LNCAP (cell line): ENCODE results near the gene PAEP.

Source experiments
- TF ChIP-seq, protein P1 (sequence below): fragments of 450-650 bp; IDR thresholded peaks from 2 replicates; pipeline ENCODE4 v1.5.1; 2017; ENCODE audit warnings: mild to moderate bottlenecking

PAEP gene

DNA sequence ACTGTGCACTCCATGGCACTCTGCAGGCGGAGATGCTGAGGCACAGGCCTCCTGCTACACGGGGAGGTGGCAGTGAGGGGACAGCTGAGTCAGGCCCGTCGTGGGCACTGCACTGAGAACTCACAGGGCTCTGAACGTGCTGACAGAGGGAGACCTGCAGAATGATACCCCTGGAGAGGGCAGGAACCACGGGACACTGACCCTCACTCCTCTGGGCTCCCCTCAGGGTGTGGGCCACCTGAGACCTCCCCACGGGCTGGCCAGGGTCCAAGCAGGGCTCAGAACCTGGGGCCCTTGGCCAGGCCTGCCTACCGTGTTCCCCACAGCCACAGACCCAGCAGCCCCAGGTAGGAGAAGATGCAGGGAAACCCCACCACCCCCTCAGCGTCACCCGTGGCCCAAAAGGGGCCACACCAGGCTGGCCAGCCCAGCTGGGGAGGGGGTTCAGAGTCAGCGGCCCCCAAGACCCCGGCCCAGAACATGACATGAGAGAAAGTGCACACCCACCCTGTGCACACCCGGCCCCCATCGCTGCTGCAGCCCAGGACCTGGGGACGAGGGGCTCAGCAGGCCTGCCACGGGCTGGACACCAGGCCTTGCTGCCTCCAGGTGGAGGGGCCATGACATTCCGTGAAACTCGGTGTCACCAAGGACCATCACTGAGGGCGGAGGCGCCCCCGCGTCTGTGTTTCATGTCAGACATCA, 46.9 kb downstream of the PAEP start:
- TF ChIP-seq, protein P1, sequence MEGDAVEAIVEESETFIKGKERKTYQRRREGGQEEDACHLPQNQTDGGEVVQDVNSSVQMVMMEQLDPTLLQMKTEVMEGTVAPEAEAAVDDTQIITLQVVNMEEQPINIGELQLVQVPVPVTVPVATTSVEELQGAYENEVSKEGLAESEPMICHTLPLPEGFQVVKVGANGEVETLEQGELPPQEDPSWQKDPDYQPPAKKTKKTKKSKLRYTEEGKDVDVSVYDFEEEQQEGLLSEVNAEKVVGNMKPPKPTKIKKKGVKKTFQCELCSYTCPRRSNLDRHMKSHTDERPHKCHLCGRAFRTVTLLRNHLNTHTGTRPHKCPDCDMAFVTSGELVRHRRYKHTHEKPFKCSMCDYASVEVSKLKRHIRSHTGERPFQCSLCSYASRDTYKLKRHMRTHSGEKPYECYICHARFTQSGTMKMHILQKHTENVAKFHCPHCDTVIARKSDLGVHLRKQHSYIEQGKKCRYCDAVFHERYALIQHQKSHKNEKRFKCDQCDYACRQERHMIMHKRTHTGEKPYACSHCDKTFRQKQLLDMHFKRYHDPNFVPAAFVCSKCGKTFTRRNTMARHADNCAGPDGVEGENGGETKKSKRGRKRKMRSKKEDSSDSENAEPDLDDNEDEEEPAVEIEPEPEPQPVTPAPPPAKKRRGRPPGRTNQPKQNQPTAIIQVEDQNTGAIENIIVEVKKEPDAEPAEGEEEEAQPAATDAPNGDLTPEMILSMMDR, result no peak

DNA sequence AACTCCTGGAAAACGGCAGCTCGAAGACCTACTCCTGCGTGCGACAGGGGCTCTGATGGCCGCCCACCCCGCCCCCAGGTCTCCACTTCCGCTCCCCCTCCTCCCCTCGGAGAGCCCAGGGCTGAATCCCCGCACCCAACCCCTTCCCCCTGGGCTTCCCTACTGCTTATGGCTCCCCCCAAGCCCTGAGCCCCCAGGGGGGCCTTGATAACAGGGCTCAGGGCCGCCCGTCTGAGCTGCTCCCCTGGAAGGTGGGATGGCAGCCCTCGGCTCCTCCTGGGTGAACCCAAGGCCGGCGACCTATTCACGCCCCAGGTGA, 47.4 kb downstream of the PAEP start:
- TF ChIP-seq, protein P1, result no peak

DNA sequence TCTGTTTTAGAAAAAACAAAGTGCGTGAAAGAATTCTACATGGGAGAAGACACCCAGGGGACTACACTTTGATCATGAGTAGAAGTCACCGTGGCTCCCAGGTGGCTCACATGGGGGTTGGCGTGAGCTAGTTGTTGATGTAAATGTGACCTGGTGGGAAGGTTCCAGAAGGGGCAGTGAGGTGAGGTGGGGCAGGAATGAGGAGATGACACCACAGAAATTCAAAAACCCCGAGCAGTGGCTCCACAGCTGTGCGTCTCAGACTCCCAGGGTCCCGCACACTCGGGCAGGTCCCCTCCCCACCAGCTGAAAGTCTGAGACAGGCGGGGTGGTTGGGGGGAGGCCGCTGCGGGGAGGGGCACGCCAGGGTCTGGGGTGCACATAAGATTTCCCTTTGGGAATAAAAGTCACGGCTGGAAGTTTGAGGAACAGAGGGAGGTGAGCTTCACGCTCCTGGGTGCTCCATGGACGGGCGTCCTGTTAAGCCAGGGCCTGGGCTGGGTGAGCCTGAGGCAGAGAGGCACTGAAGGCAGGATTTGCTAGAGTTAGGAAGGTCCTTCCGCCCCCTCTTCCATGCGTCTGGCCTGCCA, 47.9 kb downstream of the PAEP start:
- TF ChIP-seq, protein P1, result no peak

DNA sequence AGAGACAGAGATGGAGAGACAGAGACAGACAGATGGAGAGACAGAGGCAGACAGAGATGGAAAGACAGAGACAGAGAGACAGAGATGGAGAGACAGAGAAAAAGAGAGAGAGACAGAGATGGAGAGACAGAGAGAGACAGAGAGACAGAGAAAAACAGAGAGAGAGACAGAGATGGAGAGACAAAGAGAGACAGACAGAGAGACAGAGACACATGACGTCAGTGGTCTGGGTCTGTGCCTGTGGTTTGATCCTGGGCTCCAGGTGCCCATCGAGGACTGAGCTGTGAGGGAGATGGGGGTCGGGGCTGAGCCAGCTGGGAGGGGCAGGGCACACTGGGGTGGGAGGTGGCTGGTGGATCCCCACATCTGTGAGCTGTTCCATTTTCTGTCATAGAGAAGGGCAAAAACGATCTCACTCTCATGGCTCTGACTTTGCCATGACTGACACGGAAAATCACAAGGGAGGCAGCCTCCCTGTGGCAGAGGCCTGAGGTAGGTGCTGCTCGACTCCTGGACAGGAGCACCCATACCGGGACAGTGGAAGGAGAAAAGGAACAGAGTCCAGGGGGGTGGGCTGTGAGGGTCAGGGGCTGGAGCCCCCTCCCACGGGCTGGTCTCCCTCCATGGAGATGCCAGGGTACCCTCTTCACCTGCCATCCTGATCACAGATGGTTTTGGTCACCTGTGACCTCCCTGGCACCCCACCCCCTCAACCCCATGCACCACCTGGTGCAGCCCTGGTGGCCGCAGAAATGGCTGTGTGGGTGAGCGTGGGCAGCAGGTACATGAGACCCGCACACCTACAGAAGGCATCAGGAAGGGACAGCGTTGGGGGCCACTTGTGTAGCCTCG, 49.0 kb downstream of the PAEP start:
- TF ChIP-seq, protein P1, result no peak

DNA sequence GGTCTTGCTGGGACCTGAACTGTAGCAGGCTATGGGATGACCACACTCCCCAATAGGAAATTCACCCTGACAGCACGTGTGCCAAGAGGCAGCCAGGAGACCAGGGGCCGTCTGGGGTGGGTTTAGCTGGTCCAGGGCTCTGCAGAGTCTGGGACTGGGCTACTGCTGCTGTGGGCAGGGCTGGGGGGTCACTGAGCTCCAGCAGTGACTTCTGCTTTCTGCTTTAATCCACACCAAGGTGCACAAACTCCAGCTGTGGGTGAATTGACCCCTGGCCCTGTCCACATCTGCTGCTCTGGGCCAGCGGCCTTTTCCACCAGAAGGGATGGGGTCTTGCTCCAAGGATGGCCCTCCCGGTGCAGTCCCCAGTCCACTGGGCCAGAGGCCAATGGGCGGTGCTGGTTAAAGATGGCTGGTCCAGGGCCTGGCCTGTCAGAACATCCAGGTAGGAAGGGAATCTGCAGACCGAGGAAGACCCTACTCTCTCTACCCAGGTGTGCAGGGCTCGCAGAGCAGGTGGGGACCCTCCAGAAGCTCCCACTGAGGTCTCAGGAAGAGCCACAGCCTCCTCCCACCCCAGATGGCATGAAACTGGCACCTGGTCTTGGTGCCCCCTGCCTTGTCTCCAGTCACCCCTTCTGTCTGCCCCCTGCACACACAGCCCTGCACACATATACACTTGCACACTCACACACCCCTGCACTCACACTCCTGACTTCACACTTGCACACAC, 49.8 kb downstream of the PAEP start:
- TF ChIP-seq, protein P1, result no peak

DNA sequence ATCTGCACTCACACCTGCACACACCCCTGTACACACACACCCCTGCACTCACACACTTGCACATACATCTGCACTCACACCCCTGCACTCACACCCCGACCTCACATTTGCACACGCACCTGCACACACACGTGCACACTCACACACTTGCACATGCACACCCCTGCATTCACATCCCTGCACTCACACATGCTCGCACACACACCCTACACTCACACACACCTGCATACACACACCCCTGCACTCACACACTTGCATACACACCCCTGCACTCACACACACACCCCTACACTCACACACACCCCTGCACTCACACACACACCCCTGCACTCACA, 50.3 kb downstream of the PAEP start:
- TF ChIP-seq, protein P1, result no peak

DNA sequence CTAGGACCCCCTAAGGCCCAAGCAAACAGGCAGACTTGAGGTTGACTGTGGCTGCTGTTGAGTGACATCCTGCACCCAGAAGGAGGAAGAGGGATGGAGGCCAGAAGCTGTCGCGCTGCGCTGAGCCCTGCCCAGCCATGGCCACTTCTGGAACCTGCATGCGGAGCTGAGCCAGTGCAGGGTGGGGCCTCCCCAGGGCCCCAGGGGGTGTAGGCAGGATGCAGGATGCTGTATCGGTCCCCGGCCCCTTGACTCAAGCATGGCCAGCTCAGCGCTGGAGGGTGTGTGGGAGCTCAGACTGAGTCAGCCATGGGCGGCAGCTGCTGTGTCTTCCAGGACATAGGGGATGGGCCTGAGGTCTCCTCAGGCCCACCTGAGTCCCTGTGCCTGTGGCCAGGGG, 50.9 kb downstream of the PAEP start:
- TF ChIP-seq, protein P1, result no peak
